ENCODE results near the gene FMO5. TPM values are rescaled to one million over a fixed set of nuclear protein-coding genes. Genes with fewer than 3 reads are reported as not detected.

The FMO5 gene
- total RNA-seq, 3 donors from 2014 or later, result 25.2 to 111 (median 55.7) TPM

GRCh38 chr1:147214842-147215539, 10.1 kb downstream of the FMO5 start:
- DNase-seq (peak in 1 of 3 donors; percentile 59), ATAC-seq (peak; percentile 84)
- H3K4me3 ChIP-seq, result no peak overlapping the region
- intact Hi-C loops (cut with DNase I, micrococcal nuclease), result no loop called here
- no peaks in the 10 kb centered on the region for H3K36me3 ChIP-seq (ENCODE audit: low read depth)
- no peak for TF ChIP-seq CTCF (IDR thresholded peaks at IDR 0.05)
- peaks cover 27% of the 10 kb centered on the region for H3K4me1 ChIP-seq (ENCODE audit: low read depth)
- H3K9me3 ChIP-seq, result no peaks in the 10 kb centered on the region

- no peak for DNase-seq
- H3K9me3 ChIP-seq, result no peaks in the 10 kb centered on the region
- peaks cover 27% of the 10 kb centered on the region for H3K4me1 ChIP-seq (ENCODE audit: low read depth)
- ATAC-seq, result peak; percentile 21
- no peak for TF ChIP-seq CTCF (IDR thresholded peaks at IDR 0.05)
- intact Hi-C loops (cut with DNase I, micrococcal nuclease), result no loop called here
- no peak overlapping the region for H3K4me3 ChIP-seq
- H3K36me3 ChIP-seq (ENCODE audit: low read depth), result no peaks in the 10 kb centered on the region
Observed at GRCh38 chr1:147214325-147214724, 10.8 kb downstream of the FMO5 start.

GRCh38 chr1:147213271-147213670, 11.9 kb downstream of the FMO5 start:
- intact Hi-C loops (cut with DNase I, micrococcal nuclease), result no loop called here
- ATAC-seq, result no peak
- no peak overlapping the region for H3K4me3 ChIP-seq
- no peak for TF ChIP-seq CTCF (IDR thresholded peaks at IDR 0.05)
- H3K36me3 ChIP-seq (ENCODE audit: low read depth), result no peaks in the 10 kb centered on the region
- DNase-seq, result no peak
- no peaks in the 10 kb centered on the region for H3K9me3 ChIP-seq
- H3K4me1 ChIP-seq (ENCODE audit: low read depth), result peaks cover 27% of the 10 kb centered on the region

- intact Hi-C loops (cut with DNase I, micrococcal nuclease), result no loop called here
- DNase-seq (no peak), ATAC-seq (peak; percentile 23)
- Histone ChIP-seq H3K36me3 (ENCODE audit: low read depth) (no peaks in the 10 kb centered on the region), H3K4me1 (ENCODE audit: low read depth) (peaks cover 26% of the 10 kb centered on the region), H3K4me3 (no peak overlapping the region), H3K9me3 (no peaks in the 10 kb centered on the region)
- TF ChIP-seq CTCF (IDR thresholded peaks at IDR 0.05), result no peak
Observed at GRCh38 chr1:147211577-147211976, 13.6 kb downstream of the FMO5 start.

GRCh38 chr1:147210987-147211386, 14.2 kb downstream of the FMO5 start:
- H3K9me3 ChIP-seq, result no peaks in the 10 kb centered on the region
- TF ChIP-seq CTCF (IDR thresholded peaks at IDR 0.05), result no peak
- peaks cover 21% of the 10 kb centered on the region for H3K4me1 ChIP-seq (ENCODE audit: low read depth)
- no peaks in the 10 kb centered on the region for H3K36me3 ChIP-seq (ENCODE audit: low read depth)
- no peak for ATAC-seq
- no peak overlapping the region for H3K4me3 ChIP-seq
- DNase-seq, result no peak
- intact Hi-C loops (cut with DNase I, micrococcal nuclease), result no loop called here

All from mucosa of descending colon (tissue), 3 donors.